ENCODE measurements around the gene CA7.

GRCh38 chr16:66811043-66811442, 33.2 kb upstream of the CA7 start:
- TF ChIP-seq CTCF (IDR thresholded peaks at IDR 0.05; ENCODE audit: insufficient read depth, low read length) (no peak), GABPA (IDR thresholded peaks at IDR 0.05; ENCODE audit: low read depth) (no peak), POLR2AphosphoS5 (IDR thresholded peaks at IDR 0.05; ENCODE audit: low read depth) (no peak), REST (IDR thresholded peaks at IDR 0.05; ENCODE audit: insufficient replicate concordance, low read depth) (no peak)
